Upper lobe of left lung (tissue), 6 donors: ENCODE results near the gene UTS2B. TPM values are rescaled to one million over a fixed set of nuclear protein-coding genes. Genes with fewer than 3 reads are reported as not detected.
A peak's percentile ranks its signal among the peaks of the same experiment; 100 is the strongest.

Experiments
- ATAC-seq, 2 donors: fragments of 200-7000 bp; cut with Tn5 transposase; one replicate each; pipeline ENCODE4 v1.9.1; 2022; ENCODE audit warnings: mild to moderate bottlenecking in 2 of 2, moderate library complexity in 2 of 2; ENCODE audit not compliant: low FRiP score in 2 of 2
- DNase-seq, 2 donors: peaks; one replicate each; pipeline ENCODE4 v3.0.0-alpha.2; 2019 to 2020
- H3K27ac ChIP-seq, 4 donors: fragments of 200-600 bp; sonication (generic); one replicate each; pipeline ENCODE4 v1.5.1; 2016 to 2019
- H3K27me3 ChIP-seq, 4 donors: fragments of 200-600 bp; sonication (generic); one replicate each; pipeline ENCODE4 v1.5.1; 2017 to 2019
- H3K36me3 ChIP-seq, 4 donors: fragments of 200-600 bp; sonication (generic); one replicate each; pipeline ENCODE4 v1.5.1; 2016 to 2019
- H3K4me1 ChIP-seq, 4 donors: fragments of 200-600 bp; sonication (generic); one replicate each; pipeline ENCODE4 v1.5.1; 2018 to 2019
- H3K4me3 ChIP-seq, 4 donors: fragments of 200-600 bp; sonication (generic); one replicate each; pipeline ENCODE4 v1.5.1; 2017 to 2019; ENCODE audit warnings: mild to moderate bottlenecking in 2 of 4, moderate library complexity in 1 of 4
- H3K9me3 ChIP-seq, 4 donors: fragments of 200-600 bp; sonication (generic); one replicate each; pipeline ENCODE4 v1.5.1; 2018 to 2019
- EP300 ChIP-seq, 4 donors: sonication (generic); formaldehyde crosslinking; IDR thresholded peaks; one replicate each; pipeline ENCODE4 v1.5.1; 2017; ENCODE audit warnings: antibody characterized with exemption in 4 of 4, control low read depth in 2 of 4
- POLR2A ChIP-seq, 4 donors: fragments of 450-650 bp; IDR thresholded peaks; one replicate each; pipeline ENCODE4 v1.5.1; 2016 to 2017; ENCODE audit warnings: antibody characterized with exemption in 4 of 4, mild to moderate bottlenecking in 2 of 4
- POLR2AphosphoS5 ChIP-seq, 2 donors: sonication (generic); formaldehyde crosslinking; IDR thresholded peaks; one replicate each; pipeline ENCODE4 v1.5.1; 2017; ENCODE audit warnings: antibody characterized with exemption in 2 of 2
- WGBS, 2 donors: methylation state at CpG; one replicate each; pipeline ENCODE4 v1.1.5; 2017 to 2018; 5-methylcytosine and 5-hydroxymethylcytosine counted together
- total RNA-seq, 6 donors: library from RNA; depleted of rRNA in 4 of 6; stranded (reverse); fragments of >200 nt in 4 of 6; gene quantifications; one replicate each; pipeline versions ENCODE4 v1.1.0 to v1.2.1, GENCODE V29; 2016 to 2021
- TF ChIP-seq, protein P1 (sequence below), 6 experiments: fragments of 450-650 bp in 4 of 6; fragments of 200-600 bp in 2 of 6; sonication (generic) in 2 of 6; IDR thresholded peaks; one replicate each; pipeline ENCODE4 v1.5.1; 2016 to 2019; ENCODE audit warnings: antibody characterized with exemption in 6 of 6
- donor health status: DM: no; HTN: no; CAD: no; lungs with moderate emphysema.
- donor health status: DM: no; HTN: yes; CAD: no; lungs with severe emphysema.

The UTS2B gene
- total RNA-seq, 6 donors from 2014 or later, result 0.37 to 0.98 (median 0.74) TPM; not detected in 3

DNA sequence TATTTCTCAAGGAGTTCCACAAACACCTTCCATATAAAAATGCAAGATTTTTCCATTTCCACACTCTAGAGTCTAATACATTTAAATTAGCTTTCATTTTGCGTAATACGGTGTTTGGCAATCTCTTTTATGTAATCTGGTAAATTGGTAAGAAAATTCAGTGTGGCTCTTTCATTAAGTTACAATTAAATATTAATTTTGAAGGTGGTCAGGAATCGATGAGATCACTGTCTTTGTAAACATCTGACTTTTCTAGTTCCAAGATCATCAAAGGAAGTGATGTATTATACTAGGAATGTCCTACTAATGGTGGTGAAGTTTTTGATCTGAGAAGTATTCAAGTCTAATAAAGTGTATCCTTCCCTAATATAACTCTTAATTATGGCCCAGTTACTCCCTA, 1.1 kb upstream of the UTS2B start:
- no peak for DNase-seq
- TF ChIP-seq POLR2A (IDR thresholded peaks at IDR 0.05) (no peak), POLR2AphosphoS5 (IDR thresholded peaks at IDR 0.05) (no peak)
- TF ChIP-seq, protein P1, sequence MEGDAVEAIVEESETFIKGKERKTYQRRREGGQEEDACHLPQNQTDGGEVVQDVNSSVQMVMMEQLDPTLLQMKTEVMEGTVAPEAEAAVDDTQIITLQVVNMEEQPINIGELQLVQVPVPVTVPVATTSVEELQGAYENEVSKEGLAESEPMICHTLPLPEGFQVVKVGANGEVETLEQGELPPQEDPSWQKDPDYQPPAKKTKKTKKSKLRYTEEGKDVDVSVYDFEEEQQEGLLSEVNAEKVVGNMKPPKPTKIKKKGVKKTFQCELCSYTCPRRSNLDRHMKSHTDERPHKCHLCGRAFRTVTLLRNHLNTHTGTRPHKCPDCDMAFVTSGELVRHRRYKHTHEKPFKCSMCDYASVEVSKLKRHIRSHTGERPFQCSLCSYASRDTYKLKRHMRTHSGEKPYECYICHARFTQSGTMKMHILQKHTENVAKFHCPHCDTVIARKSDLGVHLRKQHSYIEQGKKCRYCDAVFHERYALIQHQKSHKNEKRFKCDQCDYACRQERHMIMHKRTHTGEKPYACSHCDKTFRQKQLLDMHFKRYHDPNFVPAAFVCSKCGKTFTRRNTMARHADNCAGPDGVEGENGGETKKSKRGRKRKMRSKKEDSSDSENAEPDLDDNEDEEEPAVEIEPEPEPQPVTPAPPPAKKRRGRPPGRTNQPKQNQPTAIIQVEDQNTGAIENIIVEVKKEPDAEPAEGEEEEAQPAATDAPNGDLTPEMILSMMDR (IDR thresholded peaks at IDR 0.05), result no peak
- no peaks in the 10 kb centered on the region for H3K9me3 ChIP-seq
- H3K4me1 ChIP-seq, result peaks cover 21 to 39% (median 29%) of the 10 kb centered on the region in 4 donors
- peak overlapping the region; percentile 85 to 99 (median 93) for H3K27ac ChIP-seq
- 43 to 64% methylated on average over 3 of the region's 3 CpGs for WGBS, 2 donors
- peaks cover 0 to 6% (median 0%) of the 10 kb centered on the region in 4 donors for H3K27me3 ChIP-seq
- no peak for ATAC-seq
- H3K4me3 ChIP-seq, result peak overlapping the region in 3 of 4 donors; percentile 61 to 94 (median 62)
- no peaks in the 10 kb centered on the region for H3K36me3 ChIP-seq

DNA sequence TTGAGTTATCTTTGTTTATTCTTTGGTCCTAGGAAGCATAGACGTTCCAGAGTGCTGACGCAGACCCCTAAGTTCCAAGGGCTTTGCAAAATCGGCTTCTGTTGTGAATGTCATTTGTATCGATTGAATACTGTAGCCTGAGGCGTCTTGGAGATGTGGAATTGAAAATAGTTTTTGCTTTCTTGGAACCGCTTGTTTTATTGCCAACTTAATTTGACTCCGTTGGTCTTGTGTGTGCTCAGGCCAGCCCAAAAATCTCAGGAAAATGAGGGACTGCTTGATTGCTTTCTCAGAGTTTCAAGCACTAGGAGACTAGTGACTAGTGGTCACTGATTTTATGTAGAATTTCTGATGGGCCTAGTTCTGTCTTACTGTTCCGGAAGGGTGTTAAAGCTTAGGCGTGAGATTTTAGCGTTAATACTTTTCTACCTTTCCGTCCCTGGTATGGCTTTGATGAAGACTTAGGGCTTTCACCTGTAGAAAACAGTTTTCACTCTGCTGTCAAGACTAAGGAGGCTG, 263 bp upstream of the UTS2B start:
- Histone ChIP-seq H3K4me3 (peak overlapping the region; percentile 61 to 94 (median 74)), H3K36me3 (no peaks in the 10 kb centered on the region), H3K4me1 (peaks cover 21 to 36% (median 28%) of the 10 kb centered on the region in 4 donors), H3K27ac (peak overlapping the region; percentile 85 to 99 (median 93)), H3K9me3 (no peaks in the 10 kb centered on the region), H3K27me3 (peaks cover 0 to 6% (median 0%) of the 10 kb centered on the region in 4 donors)
- ATAC-seq, result peak; percentile 21 to 54
- no peak for TF ChIP-seq EP300 (IDR thresholded peaks at IDR 0.05)
- no peak for TF ChIP-seq POLR2A (IDR thresholded peaks at IDR 0.05)
- TF ChIP-seq, protein P1 (IDR thresholded peaks at IDR 0.05), result no peak
- TF ChIP-seq POLR2AphosphoS5 (IDR thresholded peaks at IDR 0.05), result no peak
- 24 to 36% methylated on average over 11 of the region's 11 CpGs for WGBS, 2 donors
- no peak for DNase-seq

DNA sequence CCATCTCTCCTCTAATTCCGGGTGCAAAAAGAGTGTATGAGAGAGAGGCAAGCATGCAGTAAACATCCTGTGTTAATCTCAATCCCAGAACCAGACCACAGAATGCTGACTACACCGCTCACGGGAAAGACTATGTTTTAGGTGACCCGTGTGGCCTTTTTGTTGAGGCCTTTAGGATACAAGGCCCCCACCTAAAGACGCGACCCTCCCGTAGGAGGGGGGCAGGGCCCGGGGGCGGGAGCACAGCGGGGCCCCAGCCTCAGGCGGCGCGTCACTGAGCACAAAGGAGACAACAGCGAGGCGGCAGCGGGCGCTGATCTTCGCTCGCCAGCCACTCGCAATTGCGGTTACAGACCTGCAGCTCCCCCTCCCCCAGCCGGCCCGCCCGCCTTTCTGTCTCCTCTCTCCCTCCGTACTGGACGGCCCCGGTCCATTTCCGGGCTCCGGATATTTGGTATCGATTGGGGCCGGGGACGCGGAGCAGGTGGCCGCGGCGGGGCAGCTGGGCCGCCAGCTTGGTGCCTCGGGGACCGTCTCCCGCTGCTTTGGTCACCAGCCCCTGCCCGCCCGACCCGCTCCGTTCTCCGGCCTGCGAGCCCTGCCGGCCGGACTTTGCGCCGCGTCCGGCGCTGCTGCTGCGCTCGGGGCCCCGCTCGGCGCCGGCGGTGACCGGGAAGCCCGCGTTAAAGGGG, 1.2 kb downstream of the UTS2B start, which contains the start of gene CCDC50:
TSS of gene CCDC50 (plus strand) at position 433 of the 692 bp plus-strand sequence. CDS start 281 bp downstream, outside the sequence.
- ATAC-seq (peak; percentile 86 to 92), DNase-seq (peak; percentile 84 to 95)
- WGBS, 2 donors, result 1 to 2% methylated on average over 14 to 39 of the region's 63 CpGs
- Histone ChIP-seq H3K9me3 (no peaks in the 10 kb centered on the region), H3K4me3 (peak within 1 kb of the TSS; percentile 61 to 94 (median 74)), H3K27me3 (peaks cover 0 to 6% (median 0%) of the 10 kb centered on the region in 4 donors), H3K36me3 (no peaks in the 10 kb centered on the region), H3K27ac (peak within 1 kb of the TSS; percentile 85 to 99 (median 93)), H3K4me1 (peaks cover 15 to 31% (median 22%) of the 10 kb centered on the region in 4 donors)
- TF ChIP-seq, protein P1 (IDR thresholded peaks at IDR 0.05), result peak in 3 of 6 experiments; percentile 12 to 36 (median 15)
- TF ChIP-seq POLR2A (IDR thresholded peaks at IDR 0.05) (peak in 3 of 4 donors; percentile 9 to 75 (median 56)), EP300 (IDR thresholded peaks at IDR 0.05) (no peak), POLR2AphosphoS5 (IDR thresholded peaks at IDR 0.05) (peak in 1 of 2 donors; percentile 81)

DNA sequence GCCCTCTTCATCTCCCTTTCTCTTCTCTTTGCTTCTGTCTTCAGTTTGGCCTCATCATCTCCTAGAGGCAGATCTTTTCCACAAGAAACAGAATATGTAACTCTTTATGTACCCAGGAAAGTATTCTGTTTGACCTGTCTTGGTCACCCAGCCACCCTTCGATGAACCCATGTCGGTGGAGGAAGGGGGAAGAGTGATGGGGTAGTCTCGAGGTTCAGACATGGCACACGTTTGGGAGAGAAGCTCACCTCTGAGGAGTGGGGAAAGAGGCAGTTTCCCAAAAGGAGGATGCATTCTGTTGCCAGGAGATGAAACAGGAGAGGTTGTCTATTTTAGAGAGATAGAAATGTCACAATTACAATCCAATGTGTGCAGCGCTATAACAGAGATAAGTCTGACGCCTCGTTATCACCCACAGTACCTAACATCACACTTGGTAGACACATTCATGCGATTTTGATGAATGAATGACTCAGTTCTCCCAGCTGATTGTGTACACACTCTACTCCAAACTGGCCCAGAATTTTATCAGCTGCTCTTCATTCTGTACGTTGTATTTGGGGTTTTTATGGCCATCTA, 1.9 kb downstream of the UTS2B start:
- no peaks in the 10 kb centered on the region for H3K9me3 ChIP-seq
- H3K27ac ChIP-seq, result peak overlapping the region; percentile 85 to 99 (median 93)
- H3K36me3 ChIP-seq, result no peaks in the 10 kb centered on the region
- H3K4me3 ChIP-seq, result peak overlapping the region in 3 of 4 donors; percentile 61 to 94 (median 62)
- DNase-seq (no peak), ATAC-seq (peak in 1 of 2 donors; percentile 5)
- TF ChIP-seq POLR2A (IDR thresholded peaks at IDR 0.05), result no peak
- no peak for TF ChIP-seq POLR2AphosphoS5 (IDR thresholded peaks at IDR 0.05)
- H3K4me1 ChIP-seq, result peaks cover 15 to 30% (median 21%) of the 10 kb centered on the region in 4 donors
- H3K27me3 ChIP-seq, result peaks cover 0 to 6% (median 0%) of the 10 kb centered on the region in 4 donors
- WGBS, 2 donors, result 63 to 69% methylated on average over 9 of the region's 9 CpGs

DNA sequence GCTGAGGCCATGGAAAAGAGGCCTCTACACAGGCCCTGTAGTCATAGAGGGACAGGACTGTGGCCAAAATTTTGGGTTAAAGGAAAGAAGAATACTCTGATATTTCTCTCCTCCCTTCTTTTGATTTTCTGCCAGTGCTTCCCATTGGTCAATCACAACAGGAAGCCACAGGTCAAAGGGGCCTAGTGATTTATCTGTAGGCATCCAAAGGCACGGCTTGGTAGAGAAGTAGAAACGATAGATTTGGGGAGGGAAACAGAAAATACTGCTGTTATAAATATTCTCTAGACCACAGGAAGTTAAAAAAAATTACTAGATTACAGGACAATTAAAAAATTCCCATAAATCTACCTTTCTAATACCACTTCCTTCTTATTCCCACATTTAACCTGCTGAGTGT, 2.8 kb downstream of the UTS2B start:
- Histone ChIP-seq H3K36me3 (no peaks in the 10 kb centered on the region), H3K4me3 (no peak overlapping the region), H3K27ac (no peak overlapping the region), H3K9me3 (no peaks in the 10 kb centered on the region), H3K27me3 (peaks cover 0 to 6% (median 0%) of the 10 kb centered on the region in 4 donors), H3K4me1 (peaks cover 10 to 20% (median 14%) of the 10 kb centered on the region in 4 donors)
- TF ChIP-seq POLR2AphosphoS5 (IDR thresholded peaks at IDR 0.05), result no peak
- TF ChIP-seq, protein P1 (IDR thresholded peaks at IDR 0.05), result no peak
- WGBS, 2 donors, result 36 to 45% methylated on average over 2 of the region's 2 CpGs
- DNase-seq (no peak), ATAC-seq (no peak)
